ENCODE results near the gene UNC13C. TPM values are rescaled to one million over a fixed set of nuclear protein-coding genes. Genes with fewer than 3 reads are reported as not detected.

UNC13C gene
- total RNA-seq, 6 experiments from 2014 or later, result not detected

GRCh38 chr15:54101664-54102270 lies 123.5 kb downstream of the UNC13C start:
- H3K36me3 Mint-ChIP-seq (ENCODE audit: low read depth), result peaks cover 8% of the 10 kb centered on the region; the same call in 1 of the 2 replicates
- no peak overlapping the region for H3K27ac Mint-ChIP-seq
- H3K27me3 Mint-ChIP-seq (ENCODE audit: insufficient read depth), result no peaks in the 10 kb centered on the region
- no peak for DNase-seq
- peaks cover 39% of the 10 kb centered on the region for H3K9me3 Mint-ChIP-seq
- no peak overlapping the region for H3K4me3 Mint-ChIP-seq
- TF ChIP-seq, protein P1, sequence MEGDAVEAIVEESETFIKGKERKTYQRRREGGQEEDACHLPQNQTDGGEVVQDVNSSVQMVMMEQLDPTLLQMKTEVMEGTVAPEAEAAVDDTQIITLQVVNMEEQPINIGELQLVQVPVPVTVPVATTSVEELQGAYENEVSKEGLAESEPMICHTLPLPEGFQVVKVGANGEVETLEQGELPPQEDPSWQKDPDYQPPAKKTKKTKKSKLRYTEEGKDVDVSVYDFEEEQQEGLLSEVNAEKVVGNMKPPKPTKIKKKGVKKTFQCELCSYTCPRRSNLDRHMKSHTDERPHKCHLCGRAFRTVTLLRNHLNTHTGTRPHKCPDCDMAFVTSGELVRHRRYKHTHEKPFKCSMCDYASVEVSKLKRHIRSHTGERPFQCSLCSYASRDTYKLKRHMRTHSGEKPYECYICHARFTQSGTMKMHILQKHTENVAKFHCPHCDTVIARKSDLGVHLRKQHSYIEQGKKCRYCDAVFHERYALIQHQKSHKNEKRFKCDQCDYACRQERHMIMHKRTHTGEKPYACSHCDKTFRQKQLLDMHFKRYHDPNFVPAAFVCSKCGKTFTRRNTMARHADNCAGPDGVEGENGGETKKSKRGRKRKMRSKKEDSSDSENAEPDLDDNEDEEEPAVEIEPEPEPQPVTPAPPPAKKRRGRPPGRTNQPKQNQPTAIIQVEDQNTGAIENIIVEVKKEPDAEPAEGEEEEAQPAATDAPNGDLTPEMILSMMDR (IDR thresholded peaks at IDR 0.05), result no peak
- no peaks in the 10 kb centered on the region for H3K4me1 Mint-ChIP-seq (ENCODE audit: low read depth)

- no peak overlapping the region for H3K27ac Mint-ChIP-seq
Observed at GRCh38 chr15:54102704-54103103, 124.5 kb downstream of the UNC13C start.

GRCh38 chr15:54109014-54109413 lies 130.8 kb downstream of the UNC13C start:
- peaks cover 42% of the 10 kb centered on the region for H3K9me3 Mint-ChIP-seq
- H3K4me1 Mint-ChIP-seq (ENCODE audit: low read depth), result no peaks in the 10 kb centered on the region
- TF ChIP-seq, protein P1 (IDR thresholded peaks at IDR 0.05), result no peak
- 0 out of 2 replicates have a peak, but pooled peaks cover 7% of the 10 kb centered on the region for H3K36me3 Mint-ChIP-seq (ENCODE audit: low read depth)
- H3K4me3 Mint-ChIP-seq, result no peak overlapping the region
- no peak for DNase-seq
- H3K27me3 Mint-ChIP-seq (ENCODE audit: insufficient read depth), result no peaks in the 10 kb centered on the region; the same call in 1 of the 2 replicates
- H3K27ac Mint-ChIP-seq, result no peak overlapping the region

More at GRCh38 chr15:54102704-54103103, 124.5 kb downstream of the UNC13C start:
- DNase-seq, result no peak
- peaks cover 43% of the 10 kb centered on the region for H3K9me3 Mint-ChIP-seq
- H3K27me3 Mint-ChIP-seq (ENCODE audit: insufficient read depth), result no peaks in the 10 kb centered on the region
- no peaks in the 10 kb centered on the region for H3K4me1 Mint-ChIP-seq (ENCODE audit: low read depth)
- H3K36me3 Mint-ChIP-seq (ENCODE audit: low read depth), result peaks cover 8% of the 10 kb centered on the region; the same call in 1 of the 2 replicates
- TF ChIP-seq, protein P1 (IDR thresholded peaks at IDR 0.05), result no peak
- H3K4me3 Mint-ChIP-seq, result no peak overlapping the region

GRCh38 chr15:54119051-54119450 lies 140.8 kb downstream of the UNC13C start:
- no peaks in the 10 kb centered on the region for H3K36me3 Mint-ChIP-seq (ENCODE audit: low read depth)
- no peak for DNase-seq
- no peaks in the 10 kb centered on the region; the same call in 1 of the 2 replicates for H3K27me3 Mint-ChIP-seq (ENCODE audit: insufficient read depth)
- H3K4me3 Mint-ChIP-seq, result no peak overlapping the region
- TF ChIP-seq, protein P1 (IDR thresholded peaks at IDR 0.05), result no peak
- H3K4me1 Mint-ChIP-seq (ENCODE audit: low read depth), result no peaks in the 10 kb centered on the region
- no peak overlapping the region for H3K27ac Mint-ChIP-seq
- H3K9me3 Mint-ChIP-seq, result peaks cover 48% of the 10 kb centered on the region

DNA sequence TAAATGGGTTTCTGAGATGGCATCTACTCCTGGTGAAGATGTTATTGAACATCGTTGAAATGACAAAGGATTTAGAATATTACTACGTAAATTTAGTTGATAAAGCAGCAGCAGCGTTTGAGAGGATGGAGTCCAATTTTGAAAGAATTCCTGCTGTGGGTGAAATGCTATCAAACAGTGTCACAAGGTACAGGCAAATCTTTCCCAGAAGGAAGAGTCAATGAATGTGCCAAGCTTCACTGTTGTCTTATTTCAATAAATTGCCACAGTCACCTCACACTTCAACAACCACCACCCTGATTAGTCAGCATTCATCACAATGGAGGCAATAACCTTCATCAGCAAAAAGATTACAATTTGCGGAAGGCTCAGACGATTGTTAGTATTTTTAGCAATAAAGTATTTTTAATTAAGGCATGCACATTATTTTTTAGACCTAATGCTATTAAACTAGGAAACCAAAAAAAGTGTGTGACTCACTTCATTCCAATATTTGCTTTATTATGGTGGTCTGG lies 142.8 kb downstream of the UNC13C start:
- Mint-ChIP-seq H3K4me1 (ENCODE audit: low read depth) (no peaks in the 10 kb centered on the region), H3K9me3 (peaks cover 50% of the 10 kb centered on the region), H3K27me3 (ENCODE audit: insufficient read depth) (no peaks in the 10 kb centered on the region; the same call in 1 of the 2 replicates), H3K4me3 (no peak overlapping the region), H3K36me3 (ENCODE audit: low read depth) (no peaks in the 10 kb centered on the region), H3K27ac (no peak overlapping the region)
- TF ChIP-seq, protein P1 (IDR thresholded peaks at IDR 0.05), result no peak
- no peak for DNase-seq
